Naive thymus-derived CD4-positive, alpha-beta T cell (primary cell): Measurements from ENCODE around the gene FKBP5. TPM values are rescaled to one million over a fixed set of nuclear protein-coding genes. Genes with fewer than 3 reads are reported as not detected.
A peak's percentile ranks its signal among the peaks of the same experiment; 100 is the strongest.
"Not testable (repeated sequence)": the region's sequence is repeated elsewhere in the genome, so short reads cannot be mapped to it uniquely, and the experiment has no call there.

Experiments used
- ATAC-seq: fragments of 150-1000 bp; cut with Tn5 transposase; 2 replicates; pipeline ENCODE4 v1.10.0; 2021; ENCODE audit warnings: mild to moderate bottlenecking, moderate library complexity
- CTCF ChIA-PET: fragments of 350-600 bp; sonication (Branson Sonifier 250); formaldehyde crosslinking; loops from one replicate; lab custom pipeline; 2021; ENCODE audit warnings: antibody characterized with exemption; lab: Charles Lee
- POLR2A ChIA-PET: fragments of 350-600 bp; sonication (Branson Sonifier 250); formaldehyde crosslinking; loops from one replicate; lab custom pipeline; 2021; ENCODE audit warnings: antibody characterized with exemption, inconsistent platforms; lab: Charles Lee
- DNase-seq, 9 donors: peaks; one replicate each; pipeline versions ENCODE4 v3.0.0 to v3.0.0-alpha.2; 2020 to 2022; ENCODE audit warnings: mixed read lengths in 1 of 9
- H3K27ac ChIP-seq: one replicate; pipeline ENCODE4 v1.7.0; 2013; ENCODE audit warnings: mild to moderate bottlenecking, low read depth, low read length, moderate library complexity
- H3K27me3 ChIP-seq, 2 donors: one replicate each; pipeline ENCODE4 v1.7.0; 2013; ENCODE audit warnings: low read length in 2 of 2, mild to moderate bottlenecking in 2 of 2, moderate library complexity in 2 of 2; ENCODE audit not compliant: control insufficient read depth in 2 of 2, insufficient read depth in 2 of 2
- H3K36me3 ChIP-seq, 3 experiments: 1 replicate in 2 of 3; 2 replicates in 1 of 3; pipeline ENCODE4 v1.7.0; 2013; ENCODE audit warnings: low read length in 3 of 3, mild to moderate bottlenecking in 3 of 3, moderate library complexity in 1 of 3; ENCODE audit not compliant: insufficient read depth in 3 of 3, control insufficient read depth in 2 of 3
- H3K4me1 ChIP-seq, 2 donors: one replicate each; pipeline ENCODE4 v1.7.0; 2013; ENCODE audit warnings: low read length in 2 of 2, mild to moderate bottlenecking in 2 of 2, moderate library complexity in 1 of 2; ENCODE audit not compliant: control insufficient read depth in 2 of 2, insufficient read depth in 2 of 2
- H3K4me3 ChIP-seq: 2 replicates; pipeline ENCODE4 v1.7.0; 2013; ENCODE audit warnings: mild to moderate bottlenecking, low read length
- H3K9me3 ChIP-seq, 3 experiments: 1 replicate in 2 of 3; 2 replicates in 1 of 3; pipeline ENCODE4 v1.7.0; 2013; ENCODE audit warnings: low read length in 3 of 3; ENCODE audit not compliant: control insufficient read depth in 2 of 3
- H3K27ac Mint-ChIP-seq, 9 donors: one replicate each; pipeline ENCODE4 v1.8.0; 2020 to 2022; ENCODE audit warnings: mixed read lengths in 9 of 9, mild to moderate bottlenecking in 8 of 9, moderate library complexity in 5 of 9, inconsistent platforms in 2 of 9
- H3K27me3 Mint-ChIP-seq, 5 donors: one replicate each; pipeline ENCODE4 v1.8.0; 2021 to 2022; ENCODE audit warnings: mixed read lengths in 5 of 5, mild to moderate bottlenecking in 1 of 5
- H3K36me3 Mint-ChIP-seq, 5 donors: one replicate each; pipeline ENCODE4 v1.8.0; 2020 to 2022; ENCODE audit warnings: mixed read lengths in 5 of 5, mild to moderate bottlenecking in 3 of 5, inconsistent platforms in 1 of 5
- H3K4me1 Mint-ChIP-seq, 7 donors: one replicate each; pipeline ENCODE4 v1.8.0; 2020 to 2022; ENCODE audit warnings: mixed read lengths in 7 of 7, mild to moderate bottlenecking in 3 of 7, inconsistent platforms in 1 of 7
- H3K4me3 Mint-ChIP-seq, 10 donors: one replicate each; pipeline ENCODE4 v1.8.0; 2020 to 2022; ENCODE audit warnings: mild to moderate bottlenecking in 10 of 10, mixed read lengths in 10 of 10, moderate library complexity in 6 of 10, inconsistent platforms in 2 of 10
- H3K9me3 Mint-ChIP-seq, 11 donors: one replicate each; pipeline ENCODE4 v1.8.0; 2020 to 2022; ENCODE audit warnings: mixed read lengths in 11 of 11, mild to moderate bottlenecking in 4 of 11, inconsistent platforms in 1 of 11, moderate library complexity in 1 of 11
- intact Hi-C, 2 donors: fragments of 100-400 bp; cut with micrococcal nuclease; formaldehyde crosslinking; loops; one replicate each; pipeline ENCODE4 v1.15.1; 2023
- polyA plus RNA-seq, 2 donors: library from polyadenylated mRNA; unstranded; fragments of 300-500 nt; fragmentation: Illumina TruSeq; gene quantifications; one replicate each; pipeline ENCODE4 v1.2.3, GENCODE V29; 2021
- total RNA-seq, 6 experiments: library from RNA in 5 of 6; stranded (reverse) in 5 of 6; gene quantifications; 1 replicate in 5 of 6; 2 replicates in 1 of 6; pipeline ENCODE4 v1.2.3 and lab custom pipeline; 2021 to 2026

Gene FKBP5
- total and polyA plus RNA-seq, 7 experiments from 2014 or later = 56.7 to 324 (median 80.2) TPM

GRCh38 chr6:35677456-35677855 is 11.3 kb downstream of the FKBP5 start:
- peaks cover 0 to 2% (median 0%) of the 10 kb centered on the region in 11 donors for H3K9me3 Mint-ChIP-seq
- Histone ChIP-seq H3K4me3 (no peak overlapping the region), H3K4me1 (peaks cover 25 to 70% of the 10 kb centered on the region in 2 donors), H3K27ac (no peak overlapping the region), H3K27me3 (no peaks in the 10 kb centered on the region), H3K36me3 (peaks cover 0 to 13% (median 3%) of the 10 kb centered on the region in 3 experiments), H3K9me3 (no peaks in the 10 kb centered on the region)
- no peak for ATAC-seq
- H3K4me1 Mint-ChIP-seq = peaks cover 46 to 100% (median 91%) of the 10 kb centered on the region in 7 donors
- H3K27me3 Mint-ChIP-seq = no peaks in the 10 kb centered on the region
- CTCF ChIA-PET = interaction anchor here (0.6 to 0.9 kb wide), 3 partner anchors 52 to 55 kb away, joined by 3 to 5 read pairs (median 3); no protein-coding TSS in a partner anchor
- DNase-seq = no peak
- intact Hi-C loops = loop anchor here in 1 of 2 donors (5.0 kb wide), 1 partner anchor 40 kb away; no protein-coding TSS in a partner anchor
- H3K36me3 Mint-ChIP-seq = peaks cover 0 to 24% (median 21%) of the 10 kb centered on the region in 5 donors
- POLR2A ChIA-PET = interaction anchor here (0.7 to 2.9 kb wide), 6 partner anchors 8 to 59 kb away, joined by 3 to 14 read pairs (median 4); partner anchors contain the start of gene ARMC12
- peak overlapping the region in 7 of 9 donors; percentile 1 to 94 (median 82) for H3K27ac Mint-ChIP-seq
- H3K4me3 Mint-ChIP-seq = peak overlapping the region in 9 of 10 donors; percentile 3 to 74 (median 65)

- intact Hi-C loops = loop anchor here in 1 of 2 donors (5.0 kb wide), 1 partner anchor 39 kb away; no protein-coding TSS in a partner anchor
- H3K27ac Mint-ChIP-seq = peak overlapping the region in 6 of 9 donors; percentile 43 to 94 (median 80)
- H3K27me3 Mint-ChIP-seq = no peaks in the 10 kb centered on the region
- no peak for ATAC-seq
- Histone ChIP-seq H3K27ac (peak overlapping the region; percentile 50), H3K9me3 (no peaks in the 10 kb centered on the region), H3K4me1 (peaks cover 14 to 58% of the 10 kb centered on the region in 2 donors), H3K36me3 (peaks cover 0 to 13% (median 3%) of the 10 kb centered on the region in 3 experiments), H3K27me3 (no peaks in the 10 kb centered on the region), H3K4me3 (no peak overlapping the region)
- peak overlapping the region in 9 of 10 donors; percentile 39 to 72 (median 43) for H3K4me3 Mint-ChIP-seq
- ChIA-PET CTCF (interaction anchor here (0.6 to 2.0 kb wide), 5 partner anchors 11 to 407 kb away, joined by 3 to 6 read pairs (median 3); partner anchors contain the start of gene ARMC12), POLR2A (interaction anchor here (0.9 to 3.1 kb wide), 4 partner anchors 9 to 75 kb away, joined by 3 to 20 read pairs (median 3); no protein-coding TSS in a partner anchor)
- H3K4me1 Mint-ChIP-seq = peaks cover 41 to 97% (median 82%) of the 10 kb centered on the region in 7 donors
- peaks cover 0 to 2% (median 0%) of the 10 kb centered on the region in 11 donors for H3K9me3 Mint-ChIP-seq
- no peak for DNase-seq
- peaks cover 0 to 21% (median 19%) of the 10 kb centered on the region in 5 donors for H3K36me3 Mint-ChIP-seq
Measured at GRCh38 chr6:35675871-35676459, 12.8 kb downstream of the FKBP5 start.

- no peaks in the 10 kb centered on the region for H3K9me3 ChIP-seq
- ChIA-PET POLR2A (interaction anchor here (0.6 to 3.1 kb wide), 7 partner anchors 8 to 87 kb away, joined by 3 to 20 read pairs (median 8); no protein-coding TSS in a partner anchor), CTCF (interaction anchor here (1.3 to 2.0 kb wide), 3 partner anchors 11 to 50 kb away, joined by 3 to 7 read pairs (median 6); no protein-coding TSS in a partner anchor)
- H3K27me3 ChIP-seq = no peaks in the 10 kb centered on the region
- Mint-ChIP-seq H3K4me1 (peaks cover 49 to 86% (median 83%) of the 10 kb centered on the region in 7 donors), H3K27ac (peak overlapping the region in 6 of 9 donors; percentile 43 to 94 (median 81)), H3K9me3 (peaks cover 0 to 2% (median 0%) of the 10 kb centered on the region in 11 donors), H3K36me3 (peaks cover 0 to 18% (median 15%) of the 10 kb centered on the region in 5 donors), H3K27me3 (no peaks in the 10 kb centered on the region), H3K4me3 (peak overlapping the region in 8 of 10 donors; percentile 16 to 72 (median 52))
- ATAC-seq (no peak), DNase-seq (no peak)
- H3K36me3 ChIP-seq = peaks cover 0 to 12% (median 3%) of the 10 kb centered on the region in 3 experiments
- peaks cover 16 to 52% of the 10 kb centered on the region in 2 donors for H3K4me1 ChIP-seq
- no peak overlapping the region for H3K4me3 ChIP-seq
- intact Hi-C loops = loop anchor here in 1 of 2 donors (1.0 kb wide), 1 partner anchor 11 kb away; no protein-coding TSS in a partner anchor
- peak overlapping the region; percentile 47 for H3K27ac ChIP-seq
Measured at GRCh38 chr6:35674594-35674993, 14.1 kb downstream of the FKBP5 start.

GRCh38 chr6:35673755-35674154 is 15.0 kb downstream of the FKBP5 start:
- no peak overlapping the region for H3K4me3 ChIP-seq
- DNase-seq = no peak
- CTCF ChIA-PET = interaction anchor here (0.9 to 2.0 kb wide), 3 partner anchors 10 to 46 kb away, joined by 4 to 7 read pairs (median 6); no protein-coding TSS in a partner anchor
- H3K4me1 Mint-ChIP-seq = peaks cover 48 to 85% (median 75%) of the 10 kb centered on the region in 7 donors
- peak; percentile 38 for ATAC-seq
- H3K9me3 Mint-ChIP-seq = no peaks in the 10 kb centered on the region
- H3K36me3 ChIP-seq = peaks cover 0 to 4% (median 0%) of the 10 kb centered on the region in 3 experiments
- H3K27me3 ChIP-seq = no peaks in the 10 kb centered on the region
- H3K27me3 Mint-ChIP-seq = no peaks in the 10 kb centered on the region
- peak overlapping the region; percentile 47 for H3K27ac ChIP-seq
- H3K9me3 ChIP-seq = no peaks in the 10 kb centered on the region
- intact Hi-C loops = loop anchor here in 1 of 2 donors (1.0 kb wide), 1 partner anchor 10 kb away; no protein-coding TSS in a partner anchor
- H3K36me3 Mint-ChIP-seq = peaks cover 0 to 12% (median 10%) of the 10 kb centered on the region in 5 donors
- peak overlapping the region; percentile 9 to 72 (median 50) for H3K4me3 Mint-ChIP-seq
- POLR2A ChIA-PET = interaction anchor here (0.6 to 3.1 kb wide), 11 partner anchors 9 to 207 kb away, joined by 3 to 20 read pairs (median 4); partner anchors contain the start of gene FKBP5
- H3K27ac Mint-ChIP-seq = peak overlapping the region in 7 of 9 donors; percentile 43 to 94 (median 80)
- peaks cover 24 to 56% of the 10 kb centered on the region in 2 donors for H3K4me1 ChIP-seq

- Mint-ChIP-seq H3K27ac (peak overlapping the region in 5 of 9 donors; percentile 75 to 90 (median 77)), H3K4me3 (peak overlapping the region in 7 of 10 donors; percentile 7 to 72 (median 32)), H3K4me1 (peaks cover 50 to 85% (median 70%) of the 10 kb centered on the region in 7 donors), H3K36me3 (peaks cover 0 to 12% (median 8%) of the 10 kb centered on the region in 5 donors)
- H3K9me3 ChIP-seq, H3K27ac ChIP-seq, H3K27me3 Mint-ChIP-seq, ATAC-seq, H3K9me3 Mint-ChIP-seq, intact Hi-C loops, H3K27me3 ChIP-seq, H3K4me3 ChIP-seq, H3K36me3 ChIP-seq, DNase-seq: not testable (repeated sequence)
- peaks cover 28 to 53% of the 10 kb centered on the region in 2 donors for H3K4me1 ChIP-seq
- POLR2A ChIA-PET = interaction anchor here (0.8 to 3.1 kb wide), 9 partner anchors 9 to 63 kb away, joined by 3 to 20 read pairs (median 4); partner anchors contain the start of gene FKBP5
- CTCF ChIA-PET = interaction anchor here (0.9 to 1.3 kb wide), 2 partner anchors 10 to 46 kb away, joined by 4 to 7 read pairs; no protein-coding TSS in a partner anchor
Measured at GRCh38 chr6:35673284-35673666, 15.4 kb downstream of the FKBP5 start.

GRCh38 chr6:35670453-35670852 is 18.3 kb downstream of the FKBP5 start:
- H3K9me3 Mint-ChIP-seq, H3K9me3 ChIP-seq, H3K27me3 ChIP-seq, H3K36me3 ChIP-seq, H3K27me3 Mint-ChIP-seq, DNase-seq, H3K36me3 Mint-ChIP-seq, ATAC-seq, intact Hi-C loops, H3K4me3 ChIP-seq: not testable (repeated sequence)
- ChIA-PET CTCF (interaction anchor here (1.9 to 2.3 kb wide), 2 partner anchors 16 to 66 kb away, joined by 10 to 17 read pairs; partner anchors contain the start of gene ARMC12), POLR2A (interaction anchor here (0.7 to 5.9 kb wide), 7 partner anchors 8 to 60 kb away, joined by 3 to 50 read pairs (median 5); no protein-coding TSS in a partner anchor)
- Histone ChIP-seq H3K4me1 (peaks cover 36 to 48% of the 10 kb centered on the region in 2 donors), H3K27ac (peak overlapping the region; percentile 79)
- Mint-ChIP-seq H3K27ac (peak overlapping the region in 7 of 9 donors; percentile 32 to 93 (median 84)), H3K4me3 (peak overlapping the region in 6 of 10 donors; percentile 32 to 61 (median 51)), H3K4me1 (peaks cover 35 to 72% (median 56%) of the 10 kb centered on the region in 7 donors)
